PC-3 (cell line): ENCODE results near the gene LRRFIP1. TPM values are rescaled to one million over a fixed set of nuclear protein-coding genes. Genes with fewer than 3 reads are reported as not detected.

Experiments
- ATAC-seq: fragments of 200-7000 bp; cut with Tn5 transposase; 2 replicates; pipeline ENCODE4 v1.9.1; 2020; ENCODE audit warnings: mild to moderate bottlenecking, moderate library complexity
- BruUV-seq: library from RNA; stranded (reverse); fragments of 400-500 nt; replicated peaks from 2 replicates; lab custom pipeline; 2021; lab: Mats Ljungman, UMichigan
- CTCF ChIA-PET: fragments of 300-600 bp; sonication (Branson Sonifier 250); formaldehyde crosslinking; loops from one replicate; lab custom pipeline; 2022; ENCODE audit warnings: antibody characterized with exemption; lab: Charles Lee
- POLR2A ChIA-PET: fragments of 300-600 bp; sonication (Branson Sonifier 250); formaldehyde crosslinking; loops from one replicate; lab custom pipeline; 2022; ENCODE audit warnings: antibody characterized with exemption; ENCODE audit not compliant: unreplicated experiment; lab: Charles Lee
- DNase-seq: peaks from one replicate; pipeline ENCODE4 v3.0.0-alpha.2; 2015
- H2AFZ ChIP-seq: fragments of 300-600 bp; sonication (generic); 2 replicates; pipeline ENCODE4 v1.6.0; 2016; ENCODE audit warnings: antibody characterized with exemption, low read length
- H3F3A ChIP-seq: fragments of 300-600 bp; sonication (generic); one replicate; pipeline ENCODE4 v1.6.0; 2017; ENCODE audit warnings: antibody characterized with exemption, low read length, control low read depth, mild to moderate bottlenecking; ENCODE audit not compliant: unreplicated experiment
- H3K27ac ChIP-seq: fragments of 300-600 bp; sonication (generic); 2 replicates; pipeline ENCODE4 v1.5.1; 2016; ENCODE audit warnings: mild to moderate bottlenecking, low read length
- H3K27me3 ChIP-seq: fragments of 300-600 bp; sonication (generic); 2 replicates; pipeline ENCODE4 v1.6.1; 2016; ENCODE audit warnings: low read length, mixed read lengths
- H3K36me3 ChIP-seq: fragments of 300-600 bp; sonication (generic); 2 replicates; pipeline ENCODE4 v1.6.1; 2016; ENCODE audit warnings: low read depth, mixed run types, low read length, mixed read lengths
- H3K4me1 ChIP-seq: fragments of 300-600 bp; sonication (generic); 2 replicates; pipeline ENCODE4 v1.5.1; 2016; ENCODE audit warnings: low read length; ENCODE audit not compliant: insufficient read depth
- H3K4me2 ChIP-seq: fragments of 300-600 bp; sonication (generic); 2 replicates; pipeline ENCODE4 v1.6.0; 2016; ENCODE audit warnings: low read length
- H3K4me3 ChIP-seq: fragments of 300-600 bp; sonication (generic); 2 replicates; pipeline ENCODE4 v1.5.1; 2016; ENCODE audit warnings: mild to moderate bottlenecking, low read length, mixed read lengths
- H3K79me2 ChIP-seq: fragments of 300-600 bp; sonication (generic); 2 replicates; pipeline ENCODE4 v1.6.1; 2017; ENCODE audit warnings: low read length, mixed read lengths
- H3K9ac ChIP-seq: fragments of 300-600 bp; sonication (generic); 2 replicates; pipeline ENCODE4 v1.6.0; 2016; ENCODE audit warnings: mild to moderate bottlenecking, low read length
- H3K9me2 ChIP-seq: fragments of 300-600 bp; sonication (generic); replicated peaks from 2 replicates; pipeline ENCODE4 v1.6.1; 2016; ENCODE audit warnings: mixed run types, low read length, mixed read lengths
- H3K9me3 ChIP-seq: fragments of 300-600 bp; sonication (generic); 2 replicates; pipeline ENCODE4 v1.6.1; 2016; ENCODE audit warnings: low read length, mixed read lengths
- H4K20me1 ChIP-seq: fragments of 300-600 bp; sonication (generic); 2 replicates; pipeline ENCODE4 v1.6.1; 2016; ENCODE audit warnings: low read length, mixed read lengths
- EZH2 ChIP-seq: fragments of 300-600 bp; sonication (generic); IDR thresholded peaks from one replicate; pipeline ENCODE4 v1.6.1; 2017; ENCODE audit warnings: antibody characterized with exemption, mild to moderate bottlenecking, low read length; ENCODE audit not compliant: unreplicated experiment
- EZH2phosphoT487 ChIP-seq: fragments of 300-600 bp; sonication (generic); IDR thresholded peaks from 2 replicates; pipeline ENCODE4 v1.6.1; 2018; ENCODE audit warnings: mild to moderate bottlenecking, antibody characterized with exemption, low read length, borderline replicate concordance
- intact Hi-C: fragments of 100-400 bp; cut with micrococcal nuclease; formaldehyde crosslinking; loops from 2 replicates; pipeline ENCODE4 v1.9.0; 2023
- total RNA-seq: library from RNA; depleted of rRNA; stranded (reverse); fragments of >200 nt; gene quantifications from 2 replicates; pipeline ENCODE4 v1.2.3, GENCODE V29; 2014
- TF ChIP-seq, protein P1 (sequence below): fragments of 300-600 bp; sonication (generic); conservative IDR thresholded peaks from 2 replicates; pipeline ENCODE4 v1.5.1; 2017; ENCODE audit warnings: antibody characterized with exemption, low read depth, mild to moderate bottlenecking, low read length

The LRRFIP1 gene
- total RNA-seq, 1 experiment from 2014 or later: 87.8 TPM

GRCh38 chr2:237649541-237650454, 22.4 kb downstream of the LRRFIP1 start:
- no peak overlapping the region for H2AFZ ChIP-seq
- 0 out of 2 replicates have a peak, but pooled peaks cover 5% of the 10 kb centered on the region for H3K9me3 ChIP-seq

GRCh38 chr2:237650455-237650850, 23.1 kb downstream of the LRRFIP1 start:
- DNase-seq: peak; percentile 50
- H3K4me2 ChIP-seq: no peak overlapping the region

More at GRCh38 chr2:237649541-237650454, 22.4 kb downstream of the LRRFIP1 start:
- no peaks in the 10 kb centered on the region for H3K27me3 ChIP-seq
- ChIA-PET POLR2A (no interaction called here), CTCF (no interaction called here)
- TF ChIP-seq, protein P1, sequence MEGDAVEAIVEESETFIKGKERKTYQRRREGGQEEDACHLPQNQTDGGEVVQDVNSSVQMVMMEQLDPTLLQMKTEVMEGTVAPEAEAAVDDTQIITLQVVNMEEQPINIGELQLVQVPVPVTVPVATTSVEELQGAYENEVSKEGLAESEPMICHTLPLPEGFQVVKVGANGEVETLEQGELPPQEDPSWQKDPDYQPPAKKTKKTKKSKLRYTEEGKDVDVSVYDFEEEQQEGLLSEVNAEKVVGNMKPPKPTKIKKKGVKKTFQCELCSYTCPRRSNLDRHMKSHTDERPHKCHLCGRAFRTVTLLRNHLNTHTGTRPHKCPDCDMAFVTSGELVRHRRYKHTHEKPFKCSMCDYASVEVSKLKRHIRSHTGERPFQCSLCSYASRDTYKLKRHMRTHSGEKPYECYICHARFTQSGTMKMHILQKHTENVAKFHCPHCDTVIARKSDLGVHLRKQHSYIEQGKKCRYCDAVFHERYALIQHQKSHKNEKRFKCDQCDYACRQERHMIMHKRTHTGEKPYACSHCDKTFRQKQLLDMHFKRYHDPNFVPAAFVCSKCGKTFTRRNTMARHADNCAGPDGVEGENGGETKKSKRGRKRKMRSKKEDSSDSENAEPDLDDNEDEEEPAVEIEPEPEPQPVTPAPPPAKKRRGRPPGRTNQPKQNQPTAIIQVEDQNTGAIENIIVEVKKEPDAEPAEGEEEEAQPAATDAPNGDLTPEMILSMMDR: no peak
- no peak for TF ChIP-seq EZH2phosphoT487
- TF ChIP-seq EZH2: no peak
- H3K4me1 ChIP-seq: peaks cover 9% of the 10 kb centered on the region
- no peaks in the 10 kb centered on the region for H3K9me2 ChIP-seq
- no peaks in the 10 kb centered on the region for H3F3A ChIP-seq
- no peak overlapping the region for H3K27ac ChIP-seq
- DNase-seq (no peak), ATAC-seq (no peak)
- H3K4me3 ChIP-seq: no peak overlapping the region
- H3K79me2 ChIP-seq: no peaks in the 10 kb centered on the region
- no peak overlapping the region for H3K4me2 ChIP-seq
- no TSS peak for BruUV-seq
- peaks cover 9% of the 10 kb centered on the region; the same call in 1 of the 2 replicates for H3K36me3 ChIP-seq
- H4K20me1 ChIP-seq: no peaks in the 10 kb centered on the region
- no peak overlapping the region for H3K9ac ChIP-seq
- intact Hi-C loops: no loop called here

More at GRCh38 chr2:237650455-237650850, 23.1 kb downstream of the LRRFIP1 start:
- no peaks in the 10 kb centered on the region for H3K79me2 ChIP-seq
- H3F3A ChIP-seq: no peaks in the 10 kb centered on the region
- no TSS peak for BruUV-seq
- 0 out of 2 replicates have a peak, but pooled peaks cover 5% of the 10 kb centered on the region for H3K9me3 ChIP-seq
- H3K4me1 ChIP-seq: peaks cover 9% of the 10 kb centered on the region
- no peak overlapping the region for H2AFZ ChIP-seq
- no peaks in the 10 kb centered on the region for H4K20me1 ChIP-seq
- H3K27ac ChIP-seq: no peak overlapping the region
- H3K27me3 ChIP-seq: no peaks in the 10 kb centered on the region
- intact Hi-C loops: no loop called here
- CTCF ChIA-PET: no interaction called here
- POLR2A ChIA-PET: no interaction called here
- H3K4me3 ChIP-seq: no peak overlapping the region
- TF ChIP-seq, protein P1: no peak
- TF ChIP-seq EZH2phosphoT487: no peak
- TF ChIP-seq EZH2: no peak
- ATAC-seq: peak; percentile 87
- H3K9me2 ChIP-seq: no peaks in the 10 kb centered on the region
- H3K9ac ChIP-seq: no peak overlapping the region
- peaks cover 9% of the 10 kb centered on the region; the same call in 1 of the 2 replicates for H3K36me3 ChIP-seq
